Caco-2 (cell line): Measurements from ENCODE around the gene TMEM201. TPM values are rescaled to one million over a fixed set of nuclear protein-coding genes. Genes with fewer than 3 reads are reported as not detected.
A peak's percentile ranks its signal among the peaks of the same experiment; 100 is the strongest.

Experiments
- BruUV-seq: library from RNA; stranded (reverse); fragments of 400-500 nt; replicated peaks from 2 replicates; lab custom pipeline; 2021; lab: Mats Ljungman, UMichigan
- CTCF ChIA-PET: fragments of 300-600 bp; sonication (Branson Sonifier 250); formaldehyde crosslinking; loops from one replicate; lab custom pipeline; 2022; ENCODE audit warnings: antibody characterized with exemption; lab: Charles Lee
- POLR2A ChIA-PET: fragments of 300-600 bp; sonication (Branson Sonifier 250); formaldehyde crosslinking; loops from one replicate; lab custom pipeline; 2022; ENCODE audit warnings: antibody characterized with exemption; lab: Charles Lee
- DNase-seq, 2 experiments: peaks; one replicate each; pipeline versions ENCODE4 v3.0.0 to v3.0.0-alpha.2; 2020 to 2022
- H3K27me3 ChIP-seq: replicated peaks from 2 replicates; pipeline ENCODE4 v1.6.0; 2011; ENCODE audit warnings: low read length; ENCODE audit not compliant: control insufficient read depth, insufficient read depth
- H3K36me3 ChIP-seq: 2 replicates; pipeline ENCODE4 v1.5.1; 2011; ENCODE audit warnings: low read length; ENCODE audit not compliant: control insufficient read depth, insufficient read depth
- H3K4me1 ChIP-seq: fragments of 250-450 bp; sonication (Bioruptor Pico); 2 replicates; pipeline ENCODE4 v1.5.1; 2020; ENCODE audit warnings: mild to moderate bottlenecking
- H3K4me3 ChIP-seq: 2 replicates; pipeline ENCODE4 v1.5.1; 2011; ENCODE audit warnings: low read depth, mild to moderate bottlenecking, control low read depth, low read length
- H3K9me3 ChIP-seq: fragments of 250-450 bp; sonication (Bioruptor Pico); 2 replicates; pipeline ENCODE4 v1.5.1; 2020; ENCODE audit warnings: mild to moderate bottlenecking, moderate library complexity
- H3K27ac Mint-ChIP-seq: one replicate; pipeline ENCODE4 v1.8.0; 2022; ENCODE audit warnings: mixed read lengths; ENCODE audit not compliant: unreplicated experiment
- H3K27me3 Mint-ChIP-seq: one replicate; pipeline ENCODE4 v1.8.0; 2022; ENCODE audit warnings: mixed read lengths; ENCODE audit not compliant: insufficient read depth, unreplicated experiment
- H3K36me3 Mint-ChIP-seq: one replicate; pipeline ENCODE4 v1.8.0; 2022; ENCODE audit warnings: mild to moderate bottlenecking, mixed read lengths; ENCODE audit not compliant: insufficient read depth, unreplicated experiment
- H3K4me1 Mint-ChIP-seq: one replicate; pipeline ENCODE4 v1.8.0; 2022; ENCODE audit warnings: low read depth, mixed read lengths; ENCODE audit not compliant: unreplicated experiment
- H3K4me3 Mint-ChIP-seq: one replicate; pipeline ENCODE4 v1.8.0; 2022; ENCODE audit warnings: mild to moderate bottlenecking, moderate library complexity, mixed read lengths; ENCODE audit not compliant: unreplicated experiment
- H3K9me3 Mint-ChIP-seq: one replicate; pipeline ENCODE4 v1.8.0; 2022; ENCODE audit warnings: mixed read lengths; ENCODE audit not compliant: unreplicated experiment
- intact Hi-C: fragments of 100-400 bp; cut with micrococcal nuclease; formaldehyde crosslinking; loops from one replicate; pipeline ENCODE4 v1.10.0; 2022; ENCODE audit not compliant: unreplicated experiment
- total RNA-seq: library from RNA; stranded (reverse); gene quantifications from 2 replicates; pipeline ENCODE4 v1.2.3, GENCODE V29; 2022
- TF ChIP-seq, protein P1 (sequence below), 2 experiments: fragments of 200-600 bp in 1 of 2; IDR thresholded peaks; 1 replicate in 1 of 2; 2 replicates in 1 of 2; pipeline versions ENCODE4 v1.5.1 to v1.8.0; 2011 to 2022; ENCODE audit warnings: antibody characterized with exemption in 1 of 2, control low read depth in 1 of 2, inconsistent platforms in 1 of 2, low read depth in 1 of 2, low read length in 1 of 2, mild to moderate bottlenecking in 1 of 2, moderate library complexity in 1 of 2; ENCODE audit not compliant: insufficient read depth in 1 of 2, severe bottlenecking in 1 of 2, unreplicated experiment in 1 of 2

The TMEM201 gene
- total RNA-seq, 1 experiment from 2014 or later, result 27.2 TPM

DNA sequence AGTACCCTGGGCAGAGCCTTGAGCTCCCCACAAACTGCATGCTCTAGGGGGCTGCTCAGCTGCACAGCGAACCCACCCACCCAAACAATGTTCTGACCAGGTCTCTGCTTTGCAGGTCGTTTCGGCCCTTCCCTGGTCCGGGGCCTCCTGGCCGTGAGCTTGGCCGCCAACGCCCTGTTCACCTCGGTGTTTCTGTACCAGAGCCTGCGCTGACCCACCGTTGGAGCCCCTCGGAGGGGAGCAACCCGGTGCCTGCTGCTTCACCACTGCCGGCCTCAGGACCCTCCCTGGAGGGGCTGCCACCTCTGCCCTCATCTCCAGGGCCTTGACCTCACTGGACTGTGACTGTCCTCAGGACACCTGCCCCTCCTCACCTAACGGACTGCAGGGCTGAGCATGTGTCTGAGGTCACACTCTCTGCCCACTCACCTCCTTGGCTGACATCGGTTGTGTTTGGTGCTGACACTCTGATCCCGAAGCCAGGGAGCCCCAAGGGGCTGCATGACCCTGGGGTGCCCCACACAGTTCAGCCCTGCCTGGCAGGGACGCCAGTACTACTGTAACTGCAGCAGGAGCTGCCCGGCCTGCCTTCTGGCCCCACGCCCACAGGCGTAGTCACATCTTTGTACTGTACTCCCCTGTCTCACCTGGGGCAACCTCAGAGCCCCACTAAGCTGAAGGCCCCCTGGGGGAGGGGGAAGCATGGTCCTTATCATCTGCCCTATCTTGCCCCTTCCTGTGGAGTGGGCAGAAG, 24.3 kb downstream of the TMEM201 start:
- Histone ChIP-seq H3K4me1 (no peaks in the 10 kb centered on the region), H3K36me3 (no peaks in the 10 kb centered on the region), H3K9me3 (no peaks in the 10 kb centered on the region), H3K27me3 (no peaks in the 10 kb centered on the region), H3K4me3 (no peak overlapping the region)
- intact Hi-C loops, result no loop called here
- peaks cover 6% of the 10 kb centered on the region for H3K36me3 Mint-ChIP-seq
- no peaks in the 10 kb centered on the region for H3K27me3 Mint-ChIP-seq
- no peaks in the 10 kb centered on the region for H3K4me1 Mint-ChIP-seq
- no TSS peak for BruUV-seq
- no peak for DNase-seq
- H3K9me3 Mint-ChIP-seq, result no peaks in the 10 kb centered on the region
- no peak overlapping the region for H3K4me3 Mint-ChIP-seq
- CTCF ChIA-PET, result no interaction called here
- POLR2A ChIA-PET, result no interaction called here
- TF ChIP-seq, protein P1, sequence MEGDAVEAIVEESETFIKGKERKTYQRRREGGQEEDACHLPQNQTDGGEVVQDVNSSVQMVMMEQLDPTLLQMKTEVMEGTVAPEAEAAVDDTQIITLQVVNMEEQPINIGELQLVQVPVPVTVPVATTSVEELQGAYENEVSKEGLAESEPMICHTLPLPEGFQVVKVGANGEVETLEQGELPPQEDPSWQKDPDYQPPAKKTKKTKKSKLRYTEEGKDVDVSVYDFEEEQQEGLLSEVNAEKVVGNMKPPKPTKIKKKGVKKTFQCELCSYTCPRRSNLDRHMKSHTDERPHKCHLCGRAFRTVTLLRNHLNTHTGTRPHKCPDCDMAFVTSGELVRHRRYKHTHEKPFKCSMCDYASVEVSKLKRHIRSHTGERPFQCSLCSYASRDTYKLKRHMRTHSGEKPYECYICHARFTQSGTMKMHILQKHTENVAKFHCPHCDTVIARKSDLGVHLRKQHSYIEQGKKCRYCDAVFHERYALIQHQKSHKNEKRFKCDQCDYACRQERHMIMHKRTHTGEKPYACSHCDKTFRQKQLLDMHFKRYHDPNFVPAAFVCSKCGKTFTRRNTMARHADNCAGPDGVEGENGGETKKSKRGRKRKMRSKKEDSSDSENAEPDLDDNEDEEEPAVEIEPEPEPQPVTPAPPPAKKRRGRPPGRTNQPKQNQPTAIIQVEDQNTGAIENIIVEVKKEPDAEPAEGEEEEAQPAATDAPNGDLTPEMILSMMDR (IDR thresholded peaks at IDR 0.05; ENCODE audit: insufficient read depth in 1 of 2, low read depth in 1 of 2, low read length in 1 of 2, severe bottlenecking in 1 of 2, unreplicated experiment in 1 of 2), result no peak
- H3K27ac Mint-ChIP-seq, result no peak overlapping the region

DNA sequence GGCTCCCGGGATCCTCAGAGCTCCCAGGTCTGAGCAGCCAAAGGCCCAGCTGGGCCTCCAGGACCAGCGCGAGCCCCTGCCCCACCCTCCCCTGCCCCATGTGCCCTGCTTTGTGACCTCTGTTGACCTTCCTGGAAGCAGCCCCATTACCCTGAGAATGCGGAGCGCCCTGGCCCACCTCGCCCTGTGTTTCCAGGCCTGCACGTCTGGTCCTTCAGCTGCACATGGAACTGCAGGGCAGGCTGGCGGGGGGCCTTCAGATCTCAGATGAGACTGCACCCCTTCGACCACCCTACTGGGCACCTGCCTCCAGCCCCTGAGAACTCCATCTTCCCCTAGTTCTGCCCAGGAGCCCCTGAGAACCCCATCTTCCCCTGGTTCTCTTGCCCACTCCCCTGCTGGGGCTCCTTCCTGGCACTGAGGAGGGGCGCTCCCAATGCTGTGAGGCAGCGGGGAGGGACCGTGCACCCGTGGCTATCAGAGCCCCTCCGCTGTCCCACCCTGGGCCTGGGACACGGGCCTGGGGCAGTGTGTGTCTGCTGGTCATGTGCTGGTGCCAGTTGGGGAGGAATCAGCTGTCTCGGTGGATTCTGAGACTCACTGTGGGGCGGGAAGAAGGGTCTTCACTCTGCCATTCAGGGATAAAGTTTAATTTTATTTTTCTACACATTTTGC, 25.1 kb downstream of the TMEM201 start:
- ChIA-PET CTCF (no interaction called here), POLR2A (no interaction called here)
- Mint-ChIP-seq H3K4me1 (no peaks in the 10 kb centered on the region), H3K36me3 (peaks cover 6% of the 10 kb centered on the region), H3K27me3 (no peaks in the 10 kb centered on the region), H3K27ac (no peak overlapping the region), H3K4me3 (no peak overlapping the region), H3K9me3 (no peaks in the 10 kb centered on the region)
- DNase-seq, result no peak
- TF ChIP-seq, protein P1 (IDR thresholded peaks at IDR 0.05; ENCODE audit: insufficient read depth in 1 of 2, low read depth in 1 of 2, low read length in 1 of 2, severe bottlenecking in 1 of 2, unreplicated experiment in 1 of 2), result no peak
- Histone ChIP-seq H3K27me3 (no peaks in the 10 kb centered on the region), H3K4me3 (no peak overlapping the region), H3K4me1 (no peaks in the 10 kb centered on the region), H3K36me3 (no peaks in the 10 kb centered on the region), H3K9me3 (no peaks in the 10 kb centered on the region)
- intact Hi-C loops, result no loop called here
- no TSS peak for BruUV-seq

DNA sequence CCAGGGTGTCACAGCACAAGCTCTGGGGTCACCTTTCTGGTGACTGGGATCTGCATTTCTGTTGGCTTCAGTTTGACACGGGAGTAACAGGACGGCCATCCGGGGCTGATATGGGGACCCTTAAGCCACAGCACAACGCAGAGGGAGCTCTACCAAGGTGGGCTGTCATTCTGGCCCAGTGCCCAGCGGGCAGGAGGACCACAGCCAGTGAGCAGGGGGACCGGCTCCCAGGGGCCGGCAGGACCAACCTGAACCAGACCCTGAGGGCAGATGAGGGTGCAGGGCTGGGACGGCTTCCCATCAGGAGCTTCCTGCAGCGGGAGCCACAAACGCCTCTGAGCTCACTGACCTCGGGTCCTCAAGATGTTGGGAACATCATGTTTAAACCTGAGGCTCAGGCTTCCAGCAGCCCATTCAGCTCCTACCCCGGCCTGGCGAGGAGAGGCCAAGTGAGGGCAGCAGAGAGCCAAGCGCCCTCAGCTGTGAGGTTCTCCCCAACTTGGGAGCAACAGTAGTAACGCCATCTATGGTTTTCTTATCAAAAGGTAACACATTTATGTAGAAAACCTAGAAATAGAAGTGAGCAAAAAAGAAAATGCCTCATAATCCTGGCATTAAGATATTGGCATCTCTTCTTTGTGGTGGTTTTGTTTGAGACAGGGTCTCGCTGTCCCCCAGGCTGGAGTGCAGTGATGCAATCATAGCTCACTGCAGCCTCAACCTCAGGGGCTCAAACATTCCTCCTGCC, 26.8 kb downstream of the TMEM201 start:
- H3K36me3 Mint-ChIP-seq, result peaks cover 2% of the 10 kb centered on the region
- H3K27me3 Mint-ChIP-seq, result no peaks in the 10 kb centered on the region
- intact Hi-C loops, result no loop called here
- H3K9me3 Mint-ChIP-seq, result no peaks in the 10 kb centered on the region
- Histone ChIP-seq H3K4me3 (no peak overlapping the region), H3K36me3 (no peaks in the 10 kb centered on the region), H3K9me3 (no peaks in the 10 kb centered on the region), H3K4me1 (no peaks in the 10 kb centered on the region), H3K27me3 (no peaks in the 10 kb centered on the region)
- peak; percentile 52 to 60 for DNase-seq
- no peak overlapping the region for H3K4me3 Mint-ChIP-seq
- POLR2A ChIA-PET, result no interaction called here
- CTCF ChIA-PET, result interaction anchor here (1.0 to 2.2 kb wide), 4 partner anchors 11 to 88 kb away, joined by 3 to 11 read pairs (median 4); partner anchors contain the start of gene TMEM201
- BruUV-seq, result no TSS peak
- H3K4me1 Mint-ChIP-seq, result no peaks in the 10 kb centered on the region
- TF ChIP-seq, protein P1 (IDR thresholded peaks at IDR 0.05; ENCODE audit: insufficient read depth in 1 of 2, low read depth in 1 of 2, low read length in 1 of 2, severe bottlenecking in 1 of 2, unreplicated experiment in 1 of 2), result peak; percentile 62 to 77
- no peak overlapping the region for H3K27ac Mint-ChIP-seq
